ENCODE measurements around the gene VWC2L.

Gene VWC2L

GRCh38 chr2:214489702-214490101 is 78.8 kb downstream of the VWC2L start:
- no peaks in the 10 kb centered on the region for H3K4me1 ChIP-seq (ENCODE audit: control insufficient read depth in 5 of 5, insufficient read depth in 5 of 5, low read length in 5 of 5)
- H3K4me3 ChIP-seq (ENCODE audit: low read depth in 1 of 5, low read length in 5 of 5): no peak overlapping the region
- H3K27ac ChIP-seq (ENCODE audit: low read depth, low read length): no peak overlapping the region
- H3K9me3 ChIP-seq (ENCODE audit: control insufficient read depth in 5 of 5, low read length in 5 of 5): peaks cover 0 to 11% (median 0%) of the 10 kb centered on the region in 5 donors
- H3K36me3 ChIP-seq (ENCODE audit: control insufficient read depth in 5 of 5, insufficient read depth in 5 of 5, low read length in 5 of 5): no peaks in the 10 kb centered on the region
- no peaks in the 10 kb centered on the region for H3K27me3 ChIP-seq (ENCODE audit: control insufficient read depth in 5 of 5, insufficient read depth in 4 of 5, low read length in 5 of 5)
- H3K9ac ChIP-seq (ENCODE audit: low read length in 5 of 5): no peak overlapping the region

GRCh38 chr2:214492152-214492551 is 81.3 kb downstream of the VWC2L start:
- Histone ChIP-seq H3K4me3 (ENCODE audit: low read depth in 1 of 5, low read length in 5 of 5) (no peak overlapping the region), H3K4me1 (ENCODE audit: control insufficient read depth in 5 of 5, insufficient read depth in 5 of 5, low read length in 5 of 5) (no peaks in the 10 kb centered on the region), H3K36me3 (ENCODE audit: control insufficient read depth in 5 of 5, insufficient read depth in 5 of 5, low read length in 5 of 5) (no peaks in the 10 kb centered on the region), H3K9me3 (ENCODE audit: control insufficient read depth in 5 of 5, low read length in 5 of 5) (peaks cover 0 to 11% (median 0%) of the 10 kb centered on the region in 5 donors), H3K27me3 (ENCODE audit: control insufficient read depth in 5 of 5, insufficient read depth in 4 of 5, low read length in 5 of 5) (no peaks in the 10 kb centered on the region), H3K9ac (ENCODE audit: low read length in 5 of 5) (no peak overlapping the region), H3K27ac (ENCODE audit: low read depth, low read length) (no peak overlapping the region)

GRCh38 chr2:214492608-214493007 is 81.8 kb downstream of the VWC2L start:
- Histone ChIP-seq H3K4me1 (ENCODE audit: control insufficient read depth in 5 of 5, insufficient read depth in 5 of 5, low read length in 5 of 5) (no peaks in the 10 kb centered on the region), H3K9ac (ENCODE audit: low read length in 5 of 5) (no peak overlapping the region), H3K36me3 (ENCODE audit: control insufficient read depth in 5 of 5, insufficient read depth in 5 of 5, low read length in 5 of 5) (no peaks in the 10 kb centered on the region), H3K27me3 (ENCODE audit: control insufficient read depth in 5 of 5, insufficient read depth in 4 of 5, low read length in 5 of 5) (no peaks in the 10 kb centered on the region), H3K27ac (ENCODE audit: low read depth, low read length) (no peak overlapping the region), H3K9me3 (ENCODE audit: control insufficient read depth in 5 of 5, low read length in 5 of 5) (peaks cover 0 to 11% (median 0%) of the 10 kb centered on the region in 5 donors), H3K4me3 (ENCODE audit: low read depth in 1 of 5, low read length in 5 of 5) (no peak overlapping the region)

- H3K9me3 ChIP-seq (ENCODE audit: control insufficient read depth in 5 of 5, low read length in 5 of 5): peaks cover 0 to 9% (median 0%) of the 10 kb centered on the region in 5 donors
- H3K27ac ChIP-seq (ENCODE audit: low read depth, low read length): no peak overlapping the region
- no peaks in the 10 kb centered on the region for H3K36me3 ChIP-seq (ENCODE audit: control insufficient read depth in 5 of 5, insufficient read depth in 5 of 5, low read length in 5 of 5)
- no peak overlapping the region for H3K4me3 ChIP-seq (ENCODE audit: low read depth in 1 of 5, low read length in 5 of 5)
- no peak overlapping the region for H3K9ac ChIP-seq (ENCODE audit: low read length in 5 of 5)
- H3K27me3 ChIP-seq (ENCODE audit: control insufficient read depth in 5 of 5, insufficient read depth in 4 of 5, low read length in 5 of 5): no peaks in the 10 kb centered on the region
- no peaks in the 10 kb centered on the region for H3K4me1 ChIP-seq (ENCODE audit: control insufficient read depth in 5 of 5, insufficient read depth in 5 of 5, low read length in 5 of 5)
These were observed 86.6 kb downstream of the VWC2L start for GRCh38 chr2:214497489-214497888.

- Histone ChIP-seq H3K4me1 (ENCODE audit: control insufficient read depth in 5 of 5, insufficient read depth in 5 of 5, low read length in 5 of 5) (no peaks in the 10 kb centered on the region), H3K36me3 (ENCODE audit: control insufficient read depth in 5 of 5, insufficient read depth in 5 of 5, low read length in 5 of 5) (no peaks in the 10 kb centered on the region), H3K9ac (ENCODE audit: low read length in 5 of 5) (no peak overlapping the region), H3K27ac (ENCODE audit: low read depth, low read length) (no peak overlapping the region), H3K9me3 (ENCODE audit: control insufficient read depth in 5 of 5, low read length in 5 of 5) (no peaks in the 10 kb centered on the region), H3K27me3 (ENCODE audit: control insufficient read depth in 5 of 5, insufficient read depth in 4 of 5, low read length in 5 of 5) (no peaks in the 10 kb centered on the region), H3K4me3 (ENCODE audit: low read depth in 1 of 5, low read length in 5 of 5) (no peak overlapping the region)
These were observed 92.7 kb downstream of the VWC2L start for GRCh38 chr2:214503568-214503967.

GRCh38 chr2:214504599-214505376 is 93.9 kb downstream of the VWC2L start:
- H3K4me1 ChIP-seq (ENCODE audit: control insufficient read depth in 5 of 5, insufficient read depth in 5 of 5, low read length in 5 of 5): no peaks in the 10 kb centered on the region
- no peak overlapping the region for H3K4me3 ChIP-seq (ENCODE audit: low read depth in 1 of 5, low read length in 5 of 5)
- no peaks in the 10 kb centered on the region for H3K27me3 ChIP-seq (ENCODE audit: control insufficient read depth in 5 of 5, insufficient read depth in 4 of 5, low read length in 5 of 5)
- H3K9me3 ChIP-seq (ENCODE audit: control insufficient read depth in 5 of 5, low read length in 5 of 5): no peaks in the 10 kb centered on the region
- no peak overlapping the region for H3K9ac ChIP-seq (ENCODE audit: low read length in 5 of 5)
- no peak overlapping the region for H3K27ac ChIP-seq (ENCODE audit: low read depth, low read length)
- no peaks in the 10 kb centered on the region for H3K36me3 ChIP-seq (ENCODE audit: control insufficient read depth in 5 of 5, insufficient read depth in 5 of 5, low read length in 5 of 5)

GRCh38 chr2:214507032-214507431 is 96.2 kb downstream of the VWC2L start:
- Histone ChIP-seq H3K36me3 (ENCODE audit: control insufficient read depth in 5 of 5, insufficient read depth in 5 of 5, low read length in 5 of 5) (no peaks in the 10 kb centered on the region), H3K27ac (ENCODE audit: low read depth, low read length) (no peak overlapping the region), H3K4me1 (ENCODE audit: control insufficient read depth in 5 of 5, insufficient read depth in 5 of 5, low read length in 5 of 5) (no peaks in the 10 kb centered on the region)

GRCh38 chr2:214514704-214515103 is 103.8 kb downstream of the VWC2L start:
- peaks cover 0 to 3% (median 0%) of the 10 kb centered on the region in 5 donors for H3K27me3 ChIP-seq (ENCODE audit: control insufficient read depth in 5 of 5, insufficient read depth in 4 of 5, low read length in 5 of 5)
- no peak overlapping the region for H3K9ac ChIP-seq (ENCODE audit: low read length in 5 of 5)
- H3K36me3 ChIP-seq (ENCODE audit: control insufficient read depth in 5 of 5, insufficient read depth in 5 of 5, low read length in 5 of 5): no peaks in the 10 kb centered on the region
- H3K4me1 ChIP-seq (ENCODE audit: control insufficient read depth in 5 of 5, insufficient read depth in 5 of 5, low read length in 5 of 5): no peaks in the 10 kb centered on the region
- no peak overlapping the region for H3K4me3 ChIP-seq (ENCODE audit: low read depth in 1 of 5, low read length in 5 of 5)
- no peaks in the 10 kb centered on the region for H3K9me3 ChIP-seq (ENCODE audit: control insufficient read depth in 5 of 5, low read length in 5 of 5)
- no peak overlapping the region for H3K27ac ChIP-seq (ENCODE audit: low read depth, low read length)

More at GRCh38 chr2:214507032-214507431, 96.2 kb downstream of the VWC2L start:
- no peak overlapping the region for H3K9ac ChIP-seq (ENCODE audit: low read length in 5 of 5)
- no peaks in the 10 kb centered on the region for H3K9me3 ChIP-seq (ENCODE audit: control insufficient read depth in 5 of 5, low read length in 5 of 5)
- H3K27me3 ChIP-seq (ENCODE audit: control insufficient read depth in 5 of 5, insufficient read depth in 4 of 5, low read length in 5 of 5): no peaks in the 10 kb centered on the region
- H3K4me3 ChIP-seq (ENCODE audit: low read depth in 1 of 5, low read length in 5 of 5): no peak overlapping the region

- Histone ChIP-seq H3K4me3 (ENCODE audit: low read depth in 1 of 5, low read length in 5 of 5) (no peak overlapping the region), H3K27ac (ENCODE audit: low read depth, low read length) (no peak overlapping the region), H3K9ac (ENCODE audit: low read length in 5 of 5) (no peak overlapping the region), H3K27me3 (ENCODE audit: control insufficient read depth in 5 of 5, insufficient read depth in 4 of 5, low read length in 5 of 5) (peaks cover 0 to 3% (median 0%) of the 10 kb centered on the region in 5 donors), H3K36me3 (ENCODE audit: control insufficient read depth in 5 of 5, insufficient read depth in 5 of 5, low read length in 5 of 5) (no peaks in the 10 kb centered on the region), H3K9me3 (ENCODE audit: control insufficient read depth in 5 of 5, low read length in 5 of 5) (no peaks in the 10 kb centered on the region), H3K4me1 (ENCODE audit: control insufficient read depth in 5 of 5, insufficient read depth in 5 of 5, low read length in 5 of 5) (no peaks in the 10 kb centered on the region)
These were observed 104.3 kb downstream of the VWC2L start for GRCh38 chr2:214515111-214515510.

GRCh38 chr2:214519258-214519818 is 108.5 kb downstream of the VWC2L start:
- Histone ChIP-seq H3K9ac (ENCODE audit: low read length in 5 of 5) (no peak overlapping the region), H3K4me3 (ENCODE audit: low read depth in 1 of 5, low read length in 5 of 5) (no peak overlapping the region), H3K27me3 (ENCODE audit: control insufficient read depth in 5 of 5, insufficient read depth in 4 of 5, low read length in 5 of 5) (peaks cover 0 to 3% (median 0%) of the 10 kb centered on the region in 5 donors), H3K27ac (ENCODE audit: low read depth, low read length) (no peak overlapping the region), H3K9me3 (ENCODE audit: control insufficient read depth in 5 of 5, low read length in 5 of 5) (no peaks in the 10 kb centered on the region), H3K36me3 (ENCODE audit: control insufficient read depth in 5 of 5, insufficient read depth in 5 of 5, low read length in 5 of 5) (no peaks in the 10 kb centered on the region), H3K4me1 (ENCODE audit: control insufficient read depth in 5 of 5, insufficient read depth in 5 of 5, low read length in 5 of 5) (no peaks in the 10 kb centered on the region)

Measured in subcutaneous abdominal adipose tissue (tissue), 5 donors.